ENCODE measurements around the gene SCO2.
A peak's percentile ranks its signal among the peaks of the same experiment; 100 is the strongest.

The SCO2 gene

DNA sequence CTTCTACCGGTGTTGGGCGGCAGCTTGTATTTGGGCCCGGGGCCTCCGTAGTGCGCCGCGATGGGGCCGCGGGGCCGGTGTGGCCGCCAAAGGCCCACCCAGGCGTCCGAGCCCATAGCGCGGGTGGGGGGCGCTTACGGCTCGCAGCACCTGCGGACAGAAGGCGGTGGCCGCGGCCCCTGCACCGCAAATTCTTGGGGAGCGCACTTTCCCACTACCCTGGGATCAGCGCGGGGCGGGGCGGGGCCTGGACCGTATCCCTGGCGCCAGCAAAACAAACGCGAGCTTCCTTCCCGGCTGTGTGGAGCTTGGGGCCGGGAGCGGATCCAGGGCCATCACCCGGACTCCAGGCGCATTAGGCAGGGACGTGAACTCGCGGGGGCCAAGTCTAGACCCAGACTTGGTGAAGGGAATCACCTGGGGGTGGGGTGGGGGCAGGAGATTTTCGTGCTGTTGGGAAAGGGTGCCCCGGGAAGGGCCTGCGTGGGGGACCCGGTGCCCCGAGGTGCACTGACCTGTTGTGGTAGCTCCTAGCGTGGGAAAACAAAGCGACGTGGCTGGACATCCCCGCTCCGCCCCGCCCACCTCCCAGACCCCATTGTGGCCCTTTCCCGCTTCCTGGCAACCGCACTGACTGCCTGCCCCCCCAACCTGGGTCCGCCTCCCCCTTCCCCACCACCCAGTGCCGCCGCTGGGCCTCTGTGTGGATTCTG is 6.7 kb upstream of the SCO2 start:
- DNase-seq (ENCODE audit: low spot score): peak; percentile 81

DNA sequence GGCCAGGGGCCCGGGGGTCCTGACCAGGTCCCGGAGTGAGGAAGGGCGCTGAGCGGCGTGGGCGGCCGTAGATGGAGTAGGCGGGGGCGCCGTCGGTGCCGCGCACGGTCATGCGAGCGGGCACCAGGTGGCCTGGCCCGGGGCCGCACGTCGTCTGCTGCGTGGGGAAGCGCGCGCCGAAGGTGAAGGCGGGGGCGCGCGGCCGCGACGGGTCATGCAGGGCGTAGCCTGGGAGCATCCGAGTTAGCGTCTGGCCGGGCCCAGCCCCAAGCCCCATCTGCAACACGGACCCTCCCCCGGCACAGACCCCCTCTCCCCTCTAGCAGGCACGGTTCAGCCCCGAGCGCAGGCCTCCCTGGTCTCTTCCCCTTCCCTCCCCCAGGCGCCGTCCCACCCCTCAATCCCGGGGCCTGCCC is 6.2 kb upstream of the SCO2 start:
- no peak for DNase-seq (ENCODE audit: low spot score)

DNA sequence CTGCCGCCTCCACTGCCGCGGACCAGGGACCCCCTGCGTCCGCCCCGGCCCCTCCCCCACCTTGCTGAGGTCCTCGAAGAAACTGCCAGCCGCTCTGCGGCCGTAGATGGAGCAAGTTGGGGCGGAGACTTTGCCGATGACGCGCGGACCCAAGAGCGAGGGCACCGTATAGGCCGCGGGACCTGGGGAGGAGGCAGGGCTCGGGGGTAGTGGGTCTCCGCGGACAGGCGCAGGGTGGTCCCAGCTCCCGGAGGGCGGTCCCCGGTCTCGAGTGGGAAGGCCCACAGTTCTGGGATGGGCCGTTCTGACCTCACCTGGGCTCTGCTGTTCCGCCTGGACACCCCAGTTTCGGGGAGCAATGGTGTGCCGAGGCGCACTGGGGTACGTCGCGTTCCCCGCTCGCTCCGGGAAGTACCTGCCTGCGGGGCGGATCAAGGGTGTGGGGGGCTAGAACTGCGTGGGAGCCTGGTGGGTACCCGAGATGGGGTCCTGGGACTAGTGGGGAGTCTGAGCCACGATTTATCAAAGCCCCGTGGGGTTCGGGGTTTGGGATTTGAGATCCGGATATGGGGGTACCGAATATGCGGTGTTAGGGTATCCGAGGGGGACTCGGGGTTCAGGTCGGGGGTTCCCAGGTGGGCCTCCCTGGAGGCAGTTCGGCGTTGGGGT is 5.6 kb upstream of the SCO2 start:
- peak; percentile 55 for DNase-seq (ENCODE audit: low spot score)

DNA sequence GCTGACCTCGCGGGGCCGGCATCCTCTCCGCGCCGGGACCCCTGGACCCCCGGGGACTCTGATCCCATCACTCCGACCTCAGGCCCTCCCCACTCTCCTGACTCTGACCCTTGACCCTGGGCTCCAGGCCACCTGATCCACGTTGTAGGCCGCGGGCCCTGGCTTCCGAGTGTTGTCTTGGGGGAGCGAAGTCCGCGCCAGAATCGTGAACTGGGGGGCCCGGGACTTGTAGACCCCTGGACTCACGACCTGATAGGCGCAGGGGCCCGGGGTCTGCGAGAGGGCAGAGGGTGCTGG is 5.1 kb upstream of the SCO2 start:
- DNase-seq (ENCODE audit: low spot score): no peak

DNA sequence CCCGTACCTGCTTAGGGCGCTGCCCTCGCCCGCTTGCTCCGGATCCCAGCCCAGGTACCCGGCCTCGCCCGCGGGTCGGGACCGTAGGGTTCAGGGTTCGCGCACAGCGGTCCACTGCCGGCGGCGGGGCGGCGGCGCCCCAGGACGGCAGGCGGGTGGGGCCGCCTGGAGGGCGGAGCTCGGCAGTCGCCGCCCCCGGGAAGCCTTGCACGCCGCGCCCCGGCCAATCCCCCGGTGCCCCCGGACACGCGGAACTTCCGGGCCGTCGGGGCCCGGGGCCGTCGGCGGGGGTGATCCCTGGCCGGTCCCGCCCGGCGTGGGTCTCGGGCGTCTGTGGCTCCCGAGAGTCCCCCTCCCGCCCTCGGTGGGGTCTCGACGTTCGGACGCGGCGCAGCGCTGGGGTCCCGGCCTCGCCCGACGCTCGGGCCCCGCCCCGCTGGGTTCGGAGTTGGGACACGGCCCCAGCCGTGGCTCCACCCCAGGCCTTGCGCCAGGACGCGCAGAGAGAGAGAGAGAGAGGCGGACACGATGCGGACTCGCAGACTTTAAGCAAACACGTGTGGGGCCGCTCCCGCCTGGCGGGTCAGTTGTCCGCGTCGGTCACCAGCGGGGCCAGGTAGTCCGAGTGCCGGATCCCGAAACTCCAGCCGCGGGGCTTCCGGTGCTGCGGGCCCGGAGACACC is 4.6 kb upstream of the SCO2 start, which contains the start of gene TYMP:
Gene TYMP (minus strand): TSS at position 116 of the 683 bp plus-strand sequence. CDS start 303 bp downstream, outside the sequence.
- peak; percentile 67 for DNase-seq (ENCODE audit: low spot score)

DNA sequence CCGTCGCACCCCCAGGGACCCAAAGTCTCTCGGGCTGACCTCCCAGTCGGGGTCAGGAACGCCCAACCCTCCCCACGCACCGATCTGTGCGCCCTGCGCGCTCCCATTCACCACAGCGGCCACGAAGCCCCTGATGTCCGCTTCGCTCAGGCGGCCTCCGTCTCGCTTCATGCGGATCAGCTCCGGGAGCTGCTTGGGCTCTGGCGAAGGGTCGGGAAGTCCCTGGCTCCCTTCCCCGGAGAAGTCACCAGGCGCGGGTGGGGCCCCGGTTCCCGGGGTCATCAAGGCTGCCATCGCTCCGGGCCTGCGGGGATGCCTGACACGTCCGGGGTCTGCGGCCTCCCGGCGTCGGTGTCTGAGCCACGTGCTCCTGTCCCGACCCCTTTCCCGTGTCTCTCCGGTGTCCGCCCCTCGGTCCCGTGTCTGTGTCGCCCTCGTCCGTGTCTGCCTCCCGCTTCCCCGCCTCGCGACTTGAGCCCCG is 4.1 kb upstream of the SCO2 start:
- DNase-seq (ENCODE audit: low spot score): no peak

DNA sequence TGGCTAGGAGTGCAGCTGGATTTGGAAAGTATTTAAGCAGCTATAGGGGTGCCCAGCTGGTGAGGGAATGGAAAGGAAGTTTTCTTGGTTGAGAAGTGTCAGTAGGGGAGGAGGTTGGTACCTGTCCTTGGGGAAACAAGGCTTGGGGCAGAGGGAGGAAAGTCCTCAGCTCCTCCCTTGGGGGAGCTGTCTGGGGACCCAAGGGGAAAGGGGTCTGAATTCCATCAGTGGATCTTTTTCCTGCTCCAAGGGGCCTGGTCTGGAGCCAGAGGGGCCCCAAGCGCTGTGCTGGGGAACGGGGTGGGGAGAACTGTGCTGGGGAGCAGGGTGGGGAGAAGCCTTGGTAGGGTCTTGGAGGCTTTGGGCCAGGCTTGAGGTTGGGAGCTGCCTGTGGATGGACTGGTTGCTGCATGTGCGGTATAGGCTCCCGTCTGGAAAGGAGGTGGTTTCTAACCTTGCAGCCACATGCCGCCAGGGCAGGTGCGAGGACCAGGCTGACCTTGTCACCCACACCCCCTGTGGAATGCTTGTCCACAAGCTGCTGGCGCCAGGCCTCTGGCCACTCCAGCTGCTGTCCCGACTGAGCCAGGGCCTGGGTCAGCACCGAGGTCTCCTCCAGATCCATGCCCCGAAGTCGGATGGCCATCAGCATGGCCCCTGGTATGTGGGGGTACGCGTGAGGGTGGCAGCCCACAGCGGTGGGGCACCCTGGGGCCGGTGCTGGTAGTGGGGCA is 3.5 kb upstream of the SCO2 start:
- DNase-seq (ENCODE audit: low spot score): no peak

DNA sequence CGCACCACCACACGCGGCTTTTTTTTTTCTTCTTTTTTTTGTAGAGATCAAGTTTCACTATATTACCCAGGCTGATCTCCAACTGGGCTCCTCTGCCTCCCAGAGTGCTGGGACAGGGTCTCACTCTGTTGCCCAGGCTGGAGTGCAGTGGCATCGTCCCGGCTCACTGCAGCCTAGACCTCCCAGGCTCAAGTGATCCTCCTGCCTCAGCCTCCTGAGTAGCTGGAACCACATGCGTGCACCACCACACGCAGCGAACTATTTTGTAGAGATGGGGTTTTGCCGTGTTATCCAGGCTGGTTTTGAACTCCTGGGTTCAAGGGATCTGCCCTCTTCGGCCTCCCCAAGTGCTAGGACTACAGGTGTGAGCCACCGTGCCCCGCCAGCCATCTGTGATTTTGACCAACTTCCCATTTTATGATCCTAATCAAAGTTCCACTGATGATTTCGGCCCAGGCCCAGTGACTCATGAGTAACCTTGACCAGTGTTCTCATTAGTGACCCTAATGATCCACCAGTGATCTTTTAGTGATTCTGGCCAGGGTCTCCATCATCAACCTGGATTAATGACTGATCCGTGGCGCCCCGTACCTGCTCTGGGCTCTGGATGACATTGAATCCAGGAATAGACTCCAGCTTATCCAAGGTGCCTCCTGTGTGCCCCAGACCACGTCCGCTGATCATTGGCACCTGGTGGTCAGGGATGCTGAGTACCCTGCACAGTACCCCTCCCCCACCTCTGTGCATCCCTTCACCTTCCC is 2.7 kb upstream of the SCO2 start:
- DNase-seq (ENCODE audit: low spot score): no peak

DNA sequence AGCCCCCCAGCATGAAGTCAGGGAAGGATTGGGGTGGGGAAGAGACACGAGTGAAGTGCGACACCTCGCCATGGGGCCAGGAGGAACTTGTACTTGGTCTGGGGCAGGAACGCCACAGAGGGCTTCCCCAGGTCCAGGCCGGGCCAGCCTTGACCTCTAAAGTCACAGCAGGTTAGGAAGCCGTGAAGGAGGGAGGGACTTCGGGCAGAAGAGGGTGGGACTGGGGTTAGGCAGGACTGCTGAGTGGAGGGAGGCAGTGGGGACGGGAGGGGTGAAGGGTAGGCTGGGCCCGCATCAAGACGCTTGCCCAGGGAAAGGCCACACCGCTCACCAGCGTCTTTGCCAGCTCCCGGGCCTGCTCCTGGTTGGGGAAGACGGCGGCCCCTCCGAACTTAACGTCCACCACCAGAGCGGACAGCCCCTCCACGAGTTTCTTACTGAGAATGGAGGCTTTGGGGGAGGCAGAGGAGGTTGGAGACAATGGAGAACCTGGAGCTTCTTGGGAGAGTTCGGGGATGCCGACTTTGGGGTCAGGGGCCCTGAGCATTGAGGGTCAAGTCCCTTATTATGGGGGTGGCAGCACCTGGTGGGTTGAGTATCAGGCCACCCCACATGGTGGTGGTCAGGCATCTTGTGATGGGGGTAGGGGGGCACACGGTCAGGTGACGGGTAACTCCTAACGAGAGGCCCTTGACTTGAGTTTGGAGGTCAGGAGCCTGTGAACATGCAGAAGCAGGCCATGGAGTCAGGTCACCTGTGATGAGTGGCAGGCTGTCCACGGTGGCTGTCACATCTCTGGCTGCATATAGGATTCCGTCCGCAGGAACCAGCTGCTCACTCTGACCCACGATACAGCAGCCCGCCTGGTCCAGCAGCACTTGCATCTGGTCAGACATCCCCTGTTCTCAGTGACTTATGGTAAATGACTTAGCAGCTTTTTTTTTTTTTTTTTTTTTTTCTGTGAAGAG is 1.7 kb upstream of the SCO2 start:
- no peak for DNase-seq (ENCODE audit: low spot score)

DNA sequence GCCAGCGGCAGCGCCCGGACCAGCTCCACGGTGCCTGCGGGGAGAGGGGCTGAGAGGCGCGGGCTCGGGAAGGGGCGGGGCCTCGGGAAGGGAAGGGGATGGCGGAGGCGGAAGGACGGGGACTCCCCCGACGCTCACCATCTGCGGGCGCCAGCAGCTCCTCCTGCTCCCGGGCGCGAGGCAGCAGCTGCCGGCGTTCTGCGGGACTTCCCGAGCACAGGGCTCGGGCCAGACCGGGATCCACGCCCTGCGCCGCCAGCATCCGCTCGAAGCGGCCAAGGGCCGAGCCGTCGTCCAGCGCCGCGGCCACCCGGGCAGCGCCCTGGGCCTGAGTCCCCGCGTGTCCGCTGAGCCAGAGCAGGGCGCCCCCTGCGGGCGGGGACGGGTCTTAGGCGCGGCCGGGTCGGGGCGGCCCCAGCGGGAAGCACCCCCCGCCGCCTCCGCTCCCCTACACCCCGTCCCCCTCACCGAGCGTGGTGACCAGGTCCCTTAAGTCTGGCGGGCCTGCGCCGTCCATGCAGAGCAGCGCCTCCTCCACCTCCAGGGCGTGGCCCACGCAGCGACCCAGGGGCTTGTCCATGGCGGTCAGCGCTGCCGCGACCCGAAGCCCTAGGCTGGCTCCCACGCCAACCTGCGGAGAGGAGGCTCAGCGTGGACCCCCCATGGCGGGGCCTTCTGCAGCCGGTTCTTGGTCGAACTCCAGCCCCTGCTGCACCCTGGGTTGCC is 873 bp upstream of the SCO2 start:
- DNase-seq (ENCODE audit: low spot score): peak; percentile 59

DNA sequence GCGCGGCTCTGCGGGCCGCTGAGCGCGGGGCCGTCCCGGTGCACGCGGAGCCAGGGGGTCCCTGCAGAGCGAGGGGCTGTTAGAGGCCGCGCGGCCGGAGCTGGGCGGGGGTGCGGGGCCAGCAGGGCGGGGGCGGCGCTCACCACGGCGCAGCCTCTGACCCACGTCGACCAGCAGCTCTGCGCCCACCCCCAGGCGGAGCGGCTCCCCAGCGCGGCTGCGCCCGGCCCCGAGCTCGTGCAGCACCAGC is 385 bp upstream of the SCO2 start:
- DNase-seq (ENCODE audit: low spot score): no peak

DNA sequence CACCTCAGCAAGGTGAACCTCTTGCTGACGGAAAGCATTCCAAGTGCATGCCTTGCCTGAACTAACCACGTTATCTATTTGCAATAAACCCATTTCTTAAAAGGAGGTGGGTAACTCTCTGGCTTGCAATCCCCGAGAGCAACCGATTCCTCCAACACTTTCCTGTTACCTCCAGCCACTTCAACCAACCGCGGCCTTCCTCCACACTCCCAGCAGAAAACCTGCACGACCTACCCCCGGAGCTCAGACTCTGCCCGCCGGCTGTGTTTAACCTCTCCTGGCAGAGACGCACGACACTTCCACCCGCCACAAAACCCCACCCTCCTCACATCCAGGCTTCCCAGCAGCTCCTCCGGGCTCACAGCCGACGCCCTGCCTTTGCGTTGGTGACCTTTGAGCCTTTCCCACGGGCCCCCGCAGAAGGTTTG is 708 bp downstream of the SCO2 start:
- DNase-seq (ENCODE audit: low spot score): no peak

DNA sequence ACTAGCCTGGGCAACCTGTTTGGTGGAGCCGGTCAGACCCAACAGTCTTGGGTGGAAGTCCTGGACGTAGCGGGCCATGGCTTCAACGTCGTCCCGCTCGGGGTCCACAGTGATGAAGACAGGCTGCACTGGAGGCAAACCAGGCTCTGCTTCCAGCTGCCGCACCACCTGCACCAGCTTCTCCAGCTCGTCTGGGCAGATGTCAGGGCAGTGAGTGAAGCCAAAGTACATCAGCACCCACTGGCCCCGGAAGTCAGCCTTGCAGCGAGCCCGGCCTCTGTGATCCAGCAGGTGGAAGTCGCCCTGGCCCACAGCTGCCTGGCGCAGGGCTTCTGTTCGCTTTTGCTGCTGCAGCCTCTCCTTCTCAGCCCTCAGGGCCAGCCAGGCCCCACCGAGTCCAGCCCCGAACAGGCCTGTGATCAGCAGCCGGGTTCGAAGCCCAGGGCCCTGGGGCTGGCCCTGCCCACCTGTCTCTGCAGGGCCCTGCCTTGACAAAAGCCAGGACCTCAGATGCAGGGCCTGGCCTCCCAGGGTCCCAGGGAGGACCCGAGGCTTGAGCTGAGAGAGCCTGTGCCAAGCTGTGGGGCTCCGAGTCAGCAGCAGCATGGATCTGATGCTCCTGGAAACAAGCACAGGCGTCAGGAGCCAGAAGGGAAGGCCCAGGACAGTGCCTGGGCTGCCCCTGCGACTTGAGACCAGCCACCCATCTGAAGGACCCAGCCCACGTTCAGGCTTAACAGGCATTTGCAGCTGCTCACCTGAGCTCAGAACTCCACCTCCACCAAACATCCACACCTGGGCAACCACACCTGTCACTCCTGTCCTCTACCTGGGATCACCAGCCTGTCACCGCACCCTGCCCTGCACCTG is 1.4 kb downstream of the SCO2 start:
- DNase-seq (ENCODE audit: low spot score): no peak

DNA sequence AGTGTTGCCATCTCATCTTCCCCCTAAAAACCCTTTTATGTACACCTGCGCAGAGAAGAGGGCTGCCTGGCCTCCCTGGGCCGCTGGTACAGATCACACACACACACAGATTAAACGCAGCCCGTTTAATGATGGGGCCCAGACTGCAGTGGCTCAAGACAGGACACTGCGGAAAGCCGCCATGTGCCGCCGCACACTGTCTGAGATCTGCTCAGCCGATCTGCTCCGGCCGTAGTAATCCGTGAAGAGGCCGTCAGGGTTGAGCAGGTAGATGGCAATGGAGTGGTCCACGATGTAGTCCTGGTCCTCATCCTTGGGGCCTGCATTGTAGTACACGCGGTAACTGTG is 2.0 kb downstream of the SCO2 start:
- no peak for DNase-seq (ENCODE audit: low spot score)

DNA sequence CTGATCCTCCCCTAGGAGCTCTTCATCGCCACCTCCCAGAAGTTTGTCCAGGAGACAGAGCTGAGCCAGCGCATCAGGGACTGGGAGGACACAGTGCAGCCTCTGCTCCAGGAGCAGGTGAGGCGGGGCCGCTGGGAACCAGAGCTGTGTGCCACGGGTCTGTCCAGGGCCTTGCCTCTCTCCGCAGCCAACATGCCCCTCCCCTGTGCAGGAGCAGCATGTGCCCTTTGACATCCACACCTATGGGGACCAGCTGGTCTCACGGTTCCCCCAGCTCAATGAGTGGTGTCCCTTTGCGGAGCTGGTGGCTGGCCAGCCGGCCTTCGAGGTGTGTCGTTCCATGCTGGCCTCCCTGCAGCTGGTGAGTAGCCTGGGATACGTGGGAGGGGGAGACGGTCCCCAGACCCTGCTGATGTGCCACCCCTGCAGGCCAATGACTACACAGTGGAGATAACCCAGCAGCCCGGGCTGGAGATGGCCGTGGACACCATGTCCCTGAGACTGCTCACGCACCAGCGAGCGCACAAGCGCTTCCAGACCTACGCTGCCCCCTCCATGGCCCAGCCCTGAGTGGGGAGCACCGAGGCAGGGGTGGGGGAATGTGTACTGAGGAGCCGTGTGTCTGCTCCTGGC is 2.5 kb downstream of the SCO2 start:
- DNase-seq (ENCODE audit: low spot score): no peak

DNA sequence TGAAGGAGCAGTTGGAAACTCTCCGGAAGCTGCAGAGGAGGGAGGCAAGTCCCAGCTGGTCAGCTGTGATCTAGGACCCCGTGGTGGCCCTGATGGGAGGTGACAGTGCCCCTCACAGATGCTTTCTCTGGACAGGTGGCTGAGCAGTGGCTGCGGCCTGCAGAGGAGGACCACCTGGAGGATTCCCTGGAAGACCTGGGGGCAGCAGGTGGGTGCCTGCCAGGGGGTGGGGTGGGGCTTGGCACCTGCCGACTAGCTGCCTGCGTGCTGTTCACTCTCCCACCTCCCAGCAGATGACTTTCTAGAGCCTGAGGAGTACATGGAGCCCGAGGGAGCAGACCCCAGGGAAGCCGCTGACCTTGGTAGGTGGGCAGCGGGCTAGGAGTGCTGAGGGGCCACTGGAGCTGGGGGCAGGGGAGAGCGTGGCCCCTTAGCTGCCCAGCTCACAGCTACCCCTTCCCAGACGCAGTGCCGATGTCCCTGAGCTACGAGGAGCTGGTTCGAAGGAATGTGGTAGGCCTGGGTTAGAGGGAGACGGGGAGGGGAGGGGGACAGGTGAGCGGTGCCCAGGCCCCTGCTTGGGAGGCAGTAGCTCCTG is 3.1 kb downstream of the SCO2 start:
- no peak for DNase-seq (ENCODE audit: low spot score)

DNA sequence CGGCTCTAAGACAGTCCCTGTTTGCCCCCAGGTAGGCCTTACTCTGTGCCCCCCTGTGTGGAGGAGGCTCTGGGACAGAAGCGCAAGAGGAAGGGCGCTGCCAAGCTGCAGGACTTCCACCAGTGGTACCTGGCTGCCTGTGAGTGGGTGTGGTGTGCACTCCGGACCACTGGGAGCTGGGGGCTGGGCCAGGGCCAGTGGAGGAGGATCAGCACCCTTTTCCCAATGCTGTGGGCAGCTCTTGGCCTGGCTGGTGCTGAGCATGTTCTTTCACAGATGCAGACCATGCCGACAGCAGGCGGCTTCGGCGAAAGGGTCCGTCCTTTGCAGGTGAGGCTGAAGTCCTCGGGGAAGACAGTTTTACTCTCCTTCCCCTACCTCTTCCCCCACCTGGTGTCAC is 3.7 kb downstream of the SCO2 start:
- DNase-seq (ENCODE audit: low spot score): no peak

DNA sequence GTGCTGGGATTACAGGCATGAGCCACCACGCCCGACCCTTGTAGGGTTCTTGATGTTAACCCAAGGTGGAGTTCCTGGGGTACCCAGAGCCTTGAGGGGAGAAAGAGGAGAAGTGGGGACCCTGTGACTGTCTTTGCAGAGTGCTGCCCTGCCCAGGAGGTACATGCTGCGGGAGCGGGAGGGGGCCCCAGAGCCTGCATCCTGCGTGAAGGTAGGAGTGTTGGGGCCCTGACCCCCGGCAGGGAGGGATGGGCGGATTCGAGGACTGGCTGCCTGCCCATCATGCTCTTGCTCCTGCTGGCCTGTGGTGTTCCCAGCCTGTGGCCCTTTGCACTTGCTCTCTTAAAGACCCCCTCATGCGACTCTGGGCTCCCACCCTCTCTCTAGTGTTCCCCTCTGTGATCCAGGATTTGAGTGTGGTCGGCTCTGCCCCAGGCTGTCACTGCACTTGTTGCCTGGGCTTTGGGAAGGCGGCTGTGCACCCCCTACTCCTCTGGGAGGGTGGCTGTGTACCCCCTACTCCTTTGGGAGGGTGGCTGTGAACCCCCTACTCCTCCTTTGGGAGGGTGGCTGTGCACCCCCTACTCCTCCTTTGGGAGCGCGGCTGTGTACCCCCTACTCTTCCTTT is 4.5 kb downstream of the SCO2 start:
- no peak for DNase-seq (ENCODE audit: low spot score)
